PFSK-1 (cell line): ENCODE measurements around the gene GALNT18.

Experiments used
- SIN3A ChIP-seq: IDR thresholded peaks from 2 replicates; pipeline ENCODE4 v1.6.1; 2012; ENCODE audit warnings: mild to moderate bottlenecking, low read length, moderate library complexity, borderline replicate concordance; ENCODE audit not compliant: insufficient read depth
- TAF1 ChIP-seq: IDR thresholded peaks from 2 replicates; pipeline ENCODE4 v1.6.1; 2012; ENCODE audit warnings: low read length, control low read depth, borderline replicate concordance; ENCODE audit not compliant: insufficient read depth

- TF ChIP-seq TAF1 (no peak), SIN3A (no peak)
Observed at GRCh38 chr11:11480971-11481370, 140.8 kb downstream of the GALNT18 start.
